ENCODE results near the gene FKBP5.

The FKBP5 gene

DNA sequence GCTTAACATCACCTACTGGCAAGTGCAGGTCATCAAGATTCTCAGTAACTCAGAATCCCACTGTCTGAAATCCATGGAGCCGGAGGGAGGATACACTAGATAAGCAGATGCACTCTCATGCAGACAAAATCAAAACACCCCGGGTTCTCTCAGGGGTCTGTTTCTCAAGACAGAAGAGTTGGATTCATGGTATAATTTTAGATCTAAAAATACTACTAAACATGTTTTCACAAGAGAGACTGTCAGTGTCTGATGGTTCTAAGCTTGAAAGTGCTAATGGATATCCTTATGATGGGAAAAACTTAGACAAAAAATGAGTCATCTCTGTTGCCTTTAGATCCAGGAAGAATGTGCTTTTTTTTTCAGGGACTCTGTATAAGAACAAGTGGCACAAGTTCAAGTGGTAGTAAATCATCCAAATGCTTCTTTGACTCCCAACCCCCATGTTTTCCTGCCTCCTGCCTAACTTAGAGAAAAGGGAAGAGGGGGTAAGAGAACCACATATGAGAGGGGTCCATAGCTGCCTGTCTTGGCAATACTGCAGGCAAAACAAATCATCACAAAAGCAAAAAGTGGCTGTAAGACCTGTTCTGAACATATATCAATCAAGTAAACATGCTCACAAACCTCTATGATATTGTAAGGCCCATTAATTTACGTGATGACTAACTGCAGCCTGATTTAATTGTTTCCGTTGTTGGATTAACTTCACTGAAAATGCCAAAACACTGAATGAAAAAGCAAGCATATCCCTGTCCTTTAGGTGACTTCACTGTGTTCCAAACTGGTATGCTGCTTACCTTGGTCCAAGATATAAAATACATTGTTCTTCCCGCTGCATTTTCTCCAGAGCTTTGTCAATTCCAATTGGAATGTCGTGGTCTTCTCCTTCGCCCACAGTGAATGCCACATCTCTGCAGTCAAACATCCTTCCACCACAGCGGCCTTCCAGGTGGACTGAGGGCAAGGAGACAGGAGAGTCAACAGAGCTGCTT is 92.0 kb downstream of the FKBP5 start:
- Histone ChIP-seq H3K36me3 (replicated peaks; ENCODE audit: insufficient read depth, low read length) (no peaks in the 10 kb centered on the region), H4K20me1 (ENCODE audit: insufficient read depth, low read length) (no peaks in the 10 kb centered on the region), H3K4me3 (ENCODE audit: low read length) (no peak overlapping the region), H3K9me2 (replicated peaks; ENCODE audit: insufficient read depth, low read length) (no peaks in the 10 kb centered on the region), H3K79me2 (ENCODE audit: low read length) (no peaks in the 10 kb centered on the region), H2AFZ (ENCODE audit: low read length) (no peak overlapping the region), H3K4me1 (ENCODE audit: low read length) (peaks cover 4% of the 10 kb centered on the region; the same call in 1 of the 2 replicates), H3F3A (ENCODE audit: insufficient read depth, low read length) (no peaks in the 10 kb centered on the region), H3K4me2 (ENCODE audit: low read depth, low read length) (no peak overlapping the region), H3K27me3 (replicated peaks; ENCODE audit: insufficient read depth, low read length) (no peaks in the 10 kb centered on the region), H3K27ac (ENCODE audit: low read length) (no peak overlapping the region), H3K9ac (ENCODE audit: low read length) (no peak overlapping the region), H3K9me3 (replicated peaks; ENCODE audit: insufficient read depth, low read length) (no peaks in the 10 kb centered on the region)
- TF ChIP-seq EZH2phosphoT487 (IDR thresholded peaks at IDR 0.05; ENCODE audit: low read length) (no peak), EZH2 (optimal IDR thresholded peaks at IDR 0.05; ENCODE audit: low read depth, low read length) (no peak)
- TF ChIP-seq, protein P1, sequence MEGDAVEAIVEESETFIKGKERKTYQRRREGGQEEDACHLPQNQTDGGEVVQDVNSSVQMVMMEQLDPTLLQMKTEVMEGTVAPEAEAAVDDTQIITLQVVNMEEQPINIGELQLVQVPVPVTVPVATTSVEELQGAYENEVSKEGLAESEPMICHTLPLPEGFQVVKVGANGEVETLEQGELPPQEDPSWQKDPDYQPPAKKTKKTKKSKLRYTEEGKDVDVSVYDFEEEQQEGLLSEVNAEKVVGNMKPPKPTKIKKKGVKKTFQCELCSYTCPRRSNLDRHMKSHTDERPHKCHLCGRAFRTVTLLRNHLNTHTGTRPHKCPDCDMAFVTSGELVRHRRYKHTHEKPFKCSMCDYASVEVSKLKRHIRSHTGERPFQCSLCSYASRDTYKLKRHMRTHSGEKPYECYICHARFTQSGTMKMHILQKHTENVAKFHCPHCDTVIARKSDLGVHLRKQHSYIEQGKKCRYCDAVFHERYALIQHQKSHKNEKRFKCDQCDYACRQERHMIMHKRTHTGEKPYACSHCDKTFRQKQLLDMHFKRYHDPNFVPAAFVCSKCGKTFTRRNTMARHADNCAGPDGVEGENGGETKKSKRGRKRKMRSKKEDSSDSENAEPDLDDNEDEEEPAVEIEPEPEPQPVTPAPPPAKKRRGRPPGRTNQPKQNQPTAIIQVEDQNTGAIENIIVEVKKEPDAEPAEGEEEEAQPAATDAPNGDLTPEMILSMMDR (IDR thresholded peaks at IDR 0.05; ENCODE audit: low read length): no peak
- no peak for DNase-seq

GRCh38 chr6:35594503-35595186 is 94.1 kb downstream of the FKBP5 start:
- Histone ChIP-seq H2AFZ (ENCODE audit: low read length) (no peak overlapping the region), H3K4me1 (ENCODE audit: low read length) (no peaks in the 10 kb centered on the region), H3K4me2 (ENCODE audit: low read depth, low read length) (no peak overlapping the region), H3K9ac (ENCODE audit: low read length) (no peak overlapping the region), H3F3A (ENCODE audit: insufficient read depth, low read length) (no peaks in the 10 kb centered on the region), H3K27ac (ENCODE audit: low read length) (no peak overlapping the region), H3K9me3 (replicated peaks; ENCODE audit: insufficient read depth, low read length) (no peaks in the 10 kb centered on the region), H3K4me3 (ENCODE audit: low read length) (no peak overlapping the region), H3K27me3 (replicated peaks; ENCODE audit: insufficient read depth, low read length) (no peaks in the 10 kb centered on the region), H4K20me1 (ENCODE audit: insufficient read depth, low read length) (no peaks in the 10 kb centered on the region), H3K9me2 (replicated peaks; ENCODE audit: insufficient read depth, low read length) (no peaks in the 10 kb centered on the region), H3K36me3 (replicated peaks; ENCODE audit: insufficient read depth, low read length) (no peaks in the 10 kb centered on the region), H3K79me2 (ENCODE audit: low read length) (no peaks in the 10 kb centered on the region)
- no peak for DNase-seq
- no peak for TF ChIP-seq EZH2 (optimal IDR thresholded peaks at IDR 0.05; ENCODE audit: low read depth, low read length)
- TF ChIP-seq EZH2phosphoT487 (IDR thresholded peaks at IDR 0.05; ENCODE audit: low read length): no peak
- TF ChIP-seq, protein P1 (IDR thresholded peaks at IDR 0.05; ENCODE audit: low read length): no peak

DNA sequence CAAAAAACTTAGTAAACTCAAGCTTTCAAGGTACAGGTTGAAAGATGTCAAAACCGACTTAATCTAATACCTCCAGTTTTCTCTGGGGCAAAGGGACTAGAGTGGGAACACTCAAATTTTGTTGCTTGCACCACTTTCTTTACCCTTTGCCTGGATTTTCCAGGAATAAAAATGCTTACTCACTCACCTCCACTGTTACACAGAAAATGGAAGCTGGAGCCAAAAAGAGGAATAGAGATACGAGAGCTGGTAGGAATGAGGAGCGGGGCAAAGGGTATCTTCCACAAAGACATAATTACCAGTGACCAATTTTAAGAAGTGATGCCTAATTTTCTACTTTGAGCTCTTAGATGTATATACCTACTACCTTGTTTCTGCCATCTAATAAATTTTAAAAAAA is 96.5 kb downstream of the FKBP5 start:
- H3K9me3 ChIP-seq (replicated peaks; ENCODE audit: insufficient read depth, low read length): no peaks in the 10 kb centered on the region
- H3K4me2 ChIP-seq (ENCODE audit: low read depth, low read length): no peak overlapping the region
- H3K27me3 ChIP-seq (replicated peaks; ENCODE audit: insufficient read depth, low read length): no peaks in the 10 kb centered on the region
- DNase-seq: no peak
- no peaks in the 10 kb centered on the region for H3K79me2 ChIP-seq (ENCODE audit: low read length)
- H3K4me3 ChIP-seq (ENCODE audit: low read length): no peak overlapping the region
- H3K36me3 ChIP-seq (replicated peaks; ENCODE audit: insufficient read depth, low read length): no peaks in the 10 kb centered on the region
- H3K4me1 ChIP-seq (ENCODE audit: low read length): no peaks in the 10 kb centered on the region
- H4K20me1 ChIP-seq (ENCODE audit: insufficient read depth, low read length): no peaks in the 10 kb centered on the region
- H3K27ac ChIP-seq (ENCODE audit: low read length): no peak overlapping the region
- H3K9ac ChIP-seq (ENCODE audit: low read length): no peak overlapping the region
- no peak overlapping the region for H2AFZ ChIP-seq (ENCODE audit: low read length)
- H3F3A ChIP-seq (ENCODE audit: insufficient read depth, low read length): no peaks in the 10 kb centered on the region
- TF ChIP-seq EZH2phosphoT487 (IDR thresholded peaks at IDR 0.05; ENCODE audit: low read length) (no peak), EZH2 (optimal IDR thresholded peaks at IDR 0.05; ENCODE audit: low read depth, low read length) (no peak)
- TF ChIP-seq, protein P1 (IDR thresholded peaks at IDR 0.05; ENCODE audit: low read length): no peak
- H3K9me2 ChIP-seq (replicated peaks; ENCODE audit: insufficient read depth, low read length): no peaks in the 10 kb centered on the region

All from MM.1S (cell line).